GM18519 (cell line): ENCODE results near the gene TANGO6.

Experiments used
- ATAC-seq: cut with Tn5 transposase; IDR thresholded peaks from one replicate; pipeline ENCODE4 v1.9.1; 2021; ENCODE audit warnings: mild to moderate bottlenecking, moderate library complexity; ENCODE audit not compliant: unreplicated experiment, low FRiP score

The TANGO6 gene

GRCh38 chr16:68902969-68903345 lies 59.6 kb downstream of the TANGO6 start:
- ATAC-seq: no peak

GRCh38 chr16:68907297-68907696 lies 64.0 kb downstream of the TANGO6 start:
- no peak for ATAC-seq

GRCh38 chr16:68907781-68908181 lies 64.5 kb downstream of the TANGO6 start:
- ATAC-seq: no peak

- no peak for ATAC-seq
Measured at GRCh38 chr16:68909099-68909733, 65.9 kb downstream of the TANGO6 start.

GRCh38 chr16:68910051-68910450 lies 66.7 kb downstream of the TANGO6 start:
- no peak for ATAC-seq

- no peak for ATAC-seq
Measured at GRCh38 chr16:68915589-68915988, 72.3 kb downstream of the TANGO6 start.

GRCh38 chr16:68917541-68917940 lies 74.2 kb downstream of the TANGO6 start:
- ATAC-seq: no peak

GRCh38 chr16:68920349-68920748 lies 77.0 kb downstream of the TANGO6 start:
- no peak for ATAC-seq

- no peak for ATAC-seq
Measured at GRCh38 chr16:68921637-68922036, 78.3 kb downstream of the TANGO6 start.

- no peak for ATAC-seq
Measured at GRCh38 chr16:68923116-68923515, 79.8 kb downstream of the TANGO6 start.

- ATAC-seq: no peak
Measured at GRCh38 chr16:68927018-68927417, 83.7 kb downstream of the TANGO6 start.

GRCh38 chr16:68931196-68931595 lies 87.9 kb downstream of the TANGO6 start:
- ATAC-seq: no peak

GRCh38 chr16:68934402-68934801 lies 91.1 kb downstream of the TANGO6 start:
- no peak for ATAC-seq

GRCh38 chr16:68935008-68935407 lies 91.7 kb downstream of the TANGO6 start:
- ATAC-seq: no peak

GRCh38 chr16:68936736-68937631 lies 93.7 kb downstream of the TANGO6 start:
- no peak for ATAC-seq

GRCh38 chr16:68939692-68940320 lies 96.5 kb downstream of the TANGO6 start:
- ATAC-seq: no peak

- ATAC-seq: no peak
Measured at GRCh38 chr16:68940816-68941215, 97.5 kb downstream of the TANGO6 start.

GRCh38 chr16:68943961-68944360 lies 100.6 kb downstream of the TANGO6 start:
- no peak for ATAC-seq

- no peak for ATAC-seq
Measured at GRCh38 chr16:68948230-68948910, 105.0 kb downstream of the TANGO6 start.

- no peak for ATAC-seq
Measured at GRCh38 chr16:68951991-68952877, 108.9 kb downstream of the TANGO6 start.
